HCT116 (cell line): ENCODE results near the gene SEC11A. TPM values are rescaled to one million over a fixed set of nuclear protein-coding genes. Genes with fewer than 3 reads are reported as not detected.

Source experiments
- ATAC-seq: fragments of 200-7000 bp; cut with Tn5 transposase; 2 replicates; pipeline ENCODE4 v1.9.1; 2020; ENCODE audit warnings: mild to moderate bottlenecking, moderate library complexity
- BruUV-seq: library from RNA; stranded (reverse); fragments of 400-500 nt; replicated peaks from 2 replicates; lab custom pipeline; 2021; lab: Mats Ljungman, UMichigan
- CTCF ChIA-PET: fragments of 300-600 bp; sonication (Branson Sonifier 250); formaldehyde crosslinking; loops from one replicate; lab custom pipeline; 2021; ENCODE audit warnings: antibody characterized with exemption; lab: Charles Lee
- POLR2A ChIA-PET: fragments of 300-600, 350-600 bp; sonication (Branson Sonifier 250); formaldehyde crosslinking; loops from one replicate; lab custom pipeline; 2021; ENCODE audit warnings: antibody characterized with exemption; lab: Charles Lee
- RAD21 ChIA-PET, 2 experiments: fragments of 300-600 bp; sonication (Branson Sonifier 250); formaldehyde crosslinking; loops; one replicate each; lab custom pipeline; 2023; ENCODE audit warnings: low total read pairs in 2 of 2; ENCODE audit not compliant: uncharacterized antibody in 2 of 2, unreplicated experiment in 2 of 2, low non-redundant PET in 1 of 2; lab: Charles Lee
- DNase-seq: peaks from one replicate; pipeline ENCODE4 v3.0.0-alpha.2; 2010; ENCODE audit warnings: low read depth, low spot score
- H2AFZ ChIP-seq: fragments of 200-600 bp; shearing (Covaris generic), sonication (generic); 2 replicates; pipeline ENCODE4 v1.6.1; 2017; ENCODE audit warnings: low read depth, mixed run types, mixed read lengths, antibody characterized with exemption, low read length; ENCODE audit not compliant: poor library complexity, severe bottlenecking
- H3K27ac ChIP-seq: 2 replicates; pipeline ENCODE4 v1.5.1; 2012; ENCODE audit warnings: low read depth, low read length
- H3K27me3 ChIP-seq: fragments of 200-600 bp; sonication (generic); 2 replicates; pipeline ENCODE4 v1.6.1; 2016; ENCODE audit warnings: mixed run types, low read length, mixed read lengths; ENCODE audit not compliant: insufficient read depth
- H3K36me3 ChIP-seq, 2 experiments: fragments of 200-500 bp in 1 of 2; fragments of 200-600 bp in 1 of 2; sonication (Bioruptor generic) in 1 of 2; sonication (generic) in 1 of 2; 2 replicates each; pipeline versions ENCODE4 v1.5.1 to v1.6.1; 2014 to 2016; ENCODE audit warnings: low read length in 2 of 2, inconsistent platforms in 1 of 2, mixed read lengths in 1 of 2, mixed run types in 1 of 2; ENCODE audit not compliant: insufficient read depth in 2 of 2, control insufficient read depth in 1 of 2
- H3K4me1 ChIP-seq, 2 experiments: fragments of 200-600 bp in 1 of 2; sonication (generic) in 1 of 2; 2 replicates each; pipeline versions ENCODE4 v1.5.1 to v1.6.1; 2012 to 2017; ENCODE audit warnings: low read length in 2 of 2, inconsistent platforms in 1 of 2, mild to moderate bottlenecking in 1 of 2, mixed read lengths in 1 of 2, mixed run types in 1 of 2, moderate library complexity in 1 of 2; ENCODE audit not compliant: insufficient read depth in 2 of 2, control insufficient read depth in 1 of 2
- H3K4me2 ChIP-seq: fragments of 200-600 bp; sonication (generic); 2 replicates; pipeline ENCODE4 v1.6.1; 2017; ENCODE audit warnings: mixed run types, low read length, mixed read lengths
- H3K4me3 ChIP-seq, 2 experiments: fragments of 200-600 bp in 1 of 2; sonication (generic) in 1 of 2; replicated peaks in 1 of 2; 2 replicates each; pipeline ENCODE4 v1.5.1; 2011 to 2016; ENCODE audit warnings: low read length in 2 of 2, control low read depth in 1 of 2, low read depth in 1 of 2, mild to moderate bottlenecking in 1 of 2, mixed read lengths in 1 of 2, mixed run types in 1 of 2
- H3K79me2 ChIP-seq: fragments of 200-600 bp; sonication (generic); 2 replicates; pipeline ENCODE4 v1.6.1; 2017; ENCODE audit warnings: mild to moderate bottlenecking, mixed run types, low read length, moderate library complexity, mixed read lengths; ENCODE audit not compliant: insufficient read depth
- H3K9ac ChIP-seq: fragments of 200-600 bp; sonication (generic); 2 replicates; pipeline ENCODE4 v1.6.1; 2016; ENCODE audit warnings: low read length, mixed read lengths
- H3K9me2 ChIP-seq: fragments of 200-600 bp; sonication (generic), shearing (Covaris generic); 2 replicates; pipeline ENCODE4 v1.6.1; 2017; ENCODE audit warnings: mixed run types, mild to moderate bottlenecking, moderate library complexity; ENCODE audit not compliant: insufficient read depth
- H3K9me3 ChIP-seq, 2 experiments: fragments of 200-500 bp in 1 of 2; fragments of 200-600 bp in 1 of 2; sonication (Bioruptor generic) in 1 of 2; sonication (generic) in 1 of 2; 2 replicates each; pipeline ENCODE4 v1.6.1; 2014 to 2017; ENCODE audit warnings: low read length in 2 of 2, mixed read lengths in 2 of 2, inconsistent platforms in 1 of 2, low read depth in 1 of 2, mild to moderate bottlenecking in 1 of 2, mixed run types in 1 of 2, moderate library complexity in 1 of 2; ENCODE audit not compliant: control insufficient read depth in 1 of 2, insufficient read depth in 1 of 2
- H4K20me1 ChIP-seq: fragments of 200-600 bp; sonication (generic), shearing (Covaris generic); 2 replicates; pipeline ENCODE4 v1.6.1; 2017; ENCODE audit warnings: mixed run types, mild to moderate bottlenecking, moderate library complexity; ENCODE audit not compliant: insufficient read depth
- CBX3 ChIP-seq: IDR thresholded peaks from 2 replicates; pipeline ENCODE4 v1.6.1; 2012; ENCODE audit warnings: low read depth
- CEBPB ChIP-seq: IDR thresholded peaks from 2 replicates; pipeline ENCODE4 v1.6.1; 2012; ENCODE audit warnings: low read depth
- EGR1 ChIP-seq: IDR thresholded peaks from 2 replicates; pipeline ENCODE4 v1.6.1; 2012; ENCODE audit warnings: low read depth
- ELF1 ChIP-seq: IDR thresholded peaks from 2 replicates; pipeline ENCODE4 v1.6.1; 2012; ENCODE audit warnings: low read depth, borderline replicate concordance
- FOSL1 ChIP-seq: IDR thresholded peaks from 2 replicates; pipeline ENCODE4 v1.6.1; 2012; ENCODE audit warnings: low read depth
- POLR2A ChIP-seq: IDR thresholded peaks from 2 replicates; pipeline ENCODE4 v1.7.0; 2011; ENCODE audit warnings: borderline replicate concordance; ENCODE audit not compliant: insufficient read depth, insufficient read length; ENCODE audit errors: extremely low read depth
- POLR2AphosphoS5 ChIP-seq: IDR thresholded peaks from 2 replicates; pipeline ENCODE4 v1.6.1; 2011; ENCODE audit warnings: mild to moderate bottlenecking, low read depth, low read length, moderate library complexity
- SIN3A ChIP-seq: IDR thresholded peaks from 2 replicates; pipeline ENCODE4 v1.6.1; 2012; ENCODE audit warnings: low read depth
- SP1 ChIP-seq: IDR thresholded peaks from 2 replicates; pipeline ENCODE4 v1.6.1; 2012; ENCODE audit warnings: low read depth
- TCF7L2 ChIP-seq: IDR thresholded peaks from 2 replicates; pipeline ENCODE4 v1.7.0; 2011; ENCODE audit warnings: borderline replicate concordance, inconsistent platforms; ENCODE audit not compliant: insufficient read depth, insufficient read length; ENCODE audit errors: extremely low read depth
- ZBTB33 ChIP-seq: IDR thresholded peaks from 2 replicates; pipeline ENCODE4 v1.6.1; 2011; ENCODE audit warnings: mild to moderate bottlenecking, low read length, moderate library complexity; ENCODE audit not compliant: insufficient replicate concordance; ENCODE audit errors: extremely low read depth
- ZFX ChIP-seq: fragments of 450-650 bp; IDR thresholded peaks from 2 replicates; pipeline ENCODE4 v1.6.1; 2017
- ZNF274 ChIP-seq: fragments of 200-500 bp; sonication (Bioruptor generic); IDR thresholded peaks from 2 replicates; pipeline ENCODE4 v1.6.1; 2014; ENCODE audit warnings: mild to moderate bottlenecking, low read depth, low read length, inconsistent platforms
- intact Hi-C: fragments of 100-400 bp; cut with micrococcal nuclease; formaldehyde crosslinking; loops from 2 replicates; pipeline ENCODE4 v1.10.0; 2022
- total RNA-seq: library from RNA; stranded (reverse); gene quantifications from one replicate; pipeline ENCODE4 v1.2.1, GENCODE V29; 2021; ENCODE audit not compliant: unreplicated experiment
- TF ChIP-seq, protein P1 (sequence below), 3 experiments: fragments of 200-600 bp in 1 of 3; sonication (generic) in 1 of 3; IDR thresholded peaks in 2 of 3; conservative IDR thresholded peaks in 1 of 3; 2 replicates each; pipeline ENCODE4 v1.5.1; 2012 to 2017; ENCODE audit warnings: low read depth in 2 of 3, low read length in 2 of 3, antibody characterized with exemption in 1 of 3, borderline replicate concordance in 1 of 3, control low read depth in 1 of 3, mild to moderate bottlenecking in 1 of 3, mixed read lengths in 1 of 3, mixed run types in 1 of 3, moderate library complexity in 1 of 3; ENCODE audit not compliant: insufficient read depth in 1 of 3
- TF ChIP-seq, protein P2 (sequence below): IDR thresholded peaks from 2 replicates; pipeline ENCODE4 v1.6.1; 2012

Gene SEC11A
- total RNA-seq, 1 experiment from 2014 or later: 175 TPM

DNA sequence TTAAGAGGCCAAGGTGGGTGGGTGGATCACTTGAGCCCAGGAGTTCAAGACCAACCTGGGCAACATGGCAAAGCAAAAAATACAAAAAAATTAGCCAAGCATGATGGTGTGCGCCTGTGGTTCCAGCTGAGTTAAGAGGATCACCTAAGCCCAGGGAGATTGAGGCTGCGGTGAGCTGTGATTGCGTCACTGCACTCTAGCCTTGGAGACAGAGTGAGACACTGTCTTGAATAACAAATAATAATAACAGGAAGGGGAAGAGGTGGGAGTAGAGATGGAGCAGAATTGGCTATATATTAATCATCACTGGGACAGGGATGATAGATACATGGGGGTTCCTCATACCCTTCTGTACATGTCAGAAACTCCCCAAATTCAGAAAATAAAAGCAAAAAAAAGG is 34.1 kb downstream of the SEC11A start (continued):
- TF ChIP-seq, protein P1, sequence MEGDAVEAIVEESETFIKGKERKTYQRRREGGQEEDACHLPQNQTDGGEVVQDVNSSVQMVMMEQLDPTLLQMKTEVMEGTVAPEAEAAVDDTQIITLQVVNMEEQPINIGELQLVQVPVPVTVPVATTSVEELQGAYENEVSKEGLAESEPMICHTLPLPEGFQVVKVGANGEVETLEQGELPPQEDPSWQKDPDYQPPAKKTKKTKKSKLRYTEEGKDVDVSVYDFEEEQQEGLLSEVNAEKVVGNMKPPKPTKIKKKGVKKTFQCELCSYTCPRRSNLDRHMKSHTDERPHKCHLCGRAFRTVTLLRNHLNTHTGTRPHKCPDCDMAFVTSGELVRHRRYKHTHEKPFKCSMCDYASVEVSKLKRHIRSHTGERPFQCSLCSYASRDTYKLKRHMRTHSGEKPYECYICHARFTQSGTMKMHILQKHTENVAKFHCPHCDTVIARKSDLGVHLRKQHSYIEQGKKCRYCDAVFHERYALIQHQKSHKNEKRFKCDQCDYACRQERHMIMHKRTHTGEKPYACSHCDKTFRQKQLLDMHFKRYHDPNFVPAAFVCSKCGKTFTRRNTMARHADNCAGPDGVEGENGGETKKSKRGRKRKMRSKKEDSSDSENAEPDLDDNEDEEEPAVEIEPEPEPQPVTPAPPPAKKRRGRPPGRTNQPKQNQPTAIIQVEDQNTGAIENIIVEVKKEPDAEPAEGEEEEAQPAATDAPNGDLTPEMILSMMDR (IDR thresholded peaks at IDR 0.05 in 2 of 3, conservative IDR thresholded peaks at IDR 0.05 in 1 of 3; ENCODE audit: borderline replicate concordance in 1 of 3, insufficient read depth in 1 of 3, low read depth in 2 of 3, low read length in 2 of 3): no peak
- TF ChIP-seq SIN3A (no peak), ELF1 (no peak)
- TF ChIP-seq, protein P2, sequence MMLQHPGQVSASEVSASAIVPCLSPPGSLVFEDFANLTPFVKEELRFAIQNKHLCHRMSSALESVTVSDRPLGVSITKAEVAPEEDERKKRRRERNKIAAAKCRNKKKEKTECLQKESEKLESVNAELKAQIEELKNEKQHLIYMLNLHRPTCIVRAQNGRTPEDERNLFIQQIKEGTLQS: no peak

DNA sequence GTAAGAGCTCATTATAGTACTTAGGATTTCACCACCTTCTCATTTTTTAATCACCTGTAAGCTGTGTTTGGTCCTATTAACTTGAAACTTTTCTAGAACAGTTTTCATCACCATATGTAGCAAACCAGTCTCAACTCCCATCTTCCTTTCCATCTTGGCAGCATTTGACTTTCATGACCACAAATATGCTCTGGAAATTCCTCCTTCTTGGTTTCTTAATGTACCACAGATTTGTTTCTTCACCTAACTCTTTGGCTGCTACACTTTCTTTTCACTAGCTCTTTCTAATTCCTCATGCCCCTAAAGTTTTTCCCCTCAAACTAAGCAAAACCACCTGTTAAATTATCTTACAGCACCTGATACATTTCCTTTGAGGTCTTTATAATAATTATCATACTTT is 44.7 kb downstream of the SEC11A start:
- Histone ChIP-seq H3K27me3 (no peaks in the 10 kb centered on the region), H3K9me3 (no peaks in the 10 kb centered on the region), H3K9me2 (no peaks in the 10 kb centered on the region), H3K9ac (no peak overlapping the region), H3K36me3 (peaks cover 19 to 37% of the 10 kb centered on the region in 2 experiments), H3K79me2 (0 out of 2 replicates have a peak, but pooled peaks cover 3% of the 10 kb centered on the region), H3K4me3 (no peak overlapping the region), H4K20me1 (0 out of 2 replicates have a peak, but pooled peaks cover 4% of the 10 kb centered on the region), H2AFZ (no peak overlapping the region), H3K4me1 (no peaks in the 10 kb centered on the region; a peak in 1 of 4 replicates), H3K4me2 (no peak overlapping the region), H3K27ac (no peak overlapping the region)
- ATAC-seq (no peak), DNase-seq (no peak)
- no TSS peak for BruUV-seq
- TF ChIP-seq ZNF274 (no peak), POLR2A (no peak), EGR1 (no peak), CBX3 (no peak), ZBTB33 (no peak), TCF7L2 (no peak), FOSL1 (no peak), SP1 (no peak), CEBPB (no peak), ZFX (no peak), POLR2AphosphoS5 (no peak)
- RAD21 ChIA-PET: no interaction called here
- POLR2A ChIA-PET: no interaction called here
- intact Hi-C loops: no loop called here
- CTCF ChIA-PET: no interaction called here
